HG02678 (cell line): ENCODE measurements around the gene ABCF2.

ENCODE experiments used
- ATAC-seq: cut with Tn5 transposase; IDR thresholded peaks from one replicate; pipeline ENCODE4 v1.9.1; 2021; ENCODE audit warnings: mild to moderate bottlenecking, moderate library complexity; ENCODE audit not compliant: unreplicated experiment

ABCF2 gene

GRCh38 chr7:151226875-151227782 lies at the start of gene ABCF2:
Gene ABCF2, minus strand, starts transcription at chr7:151227205. Its CDS starts 747 bp downstream, at chr7:151226458.
- peak; percentile 100 for ATAC-seq

DNA sequence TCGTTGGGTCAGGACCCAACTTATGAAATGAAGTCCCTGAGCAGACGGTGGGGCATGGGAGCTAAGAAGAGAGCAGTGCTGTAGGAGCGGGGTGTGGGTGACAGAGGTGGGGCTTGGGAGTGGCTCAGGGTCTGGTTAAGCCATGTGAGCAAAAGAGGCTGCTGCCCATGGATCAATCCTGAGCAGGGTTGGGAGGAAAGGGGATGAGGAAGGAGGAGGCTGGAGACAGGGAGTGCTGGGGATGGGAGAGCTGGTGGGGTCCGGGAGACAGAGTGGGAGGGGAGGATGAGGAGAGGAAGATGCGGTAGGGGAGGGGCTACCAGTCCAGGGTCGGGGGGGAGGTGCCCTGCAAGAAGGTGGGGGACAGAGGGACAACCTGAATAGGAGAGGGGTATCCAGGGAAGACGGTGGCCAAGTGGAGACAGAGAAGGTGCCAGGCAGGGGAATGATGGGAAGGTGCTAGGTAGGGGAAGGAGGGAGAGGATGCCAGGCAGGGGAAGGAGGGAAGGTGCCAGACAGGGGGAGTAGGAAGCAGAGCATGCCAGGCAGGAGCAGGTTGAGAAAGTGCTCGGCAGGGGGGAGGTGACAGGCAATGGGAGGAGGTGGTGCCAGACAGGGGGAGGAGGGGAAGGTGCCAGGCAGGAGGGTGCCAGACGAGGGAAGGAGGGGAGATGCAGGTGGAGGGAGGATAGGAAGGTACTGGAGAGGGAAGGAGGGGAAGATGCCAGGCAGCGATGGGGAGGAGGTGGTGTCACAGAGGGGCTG lies 49.0 kb upstream of the ABCF2 start:
- ATAC-seq: no peak

GRCh38 chr7:151274936-151275812 lies 48.2 kb upstream of the ABCF2 start:
- no peak for ATAC-seq

DNA sequence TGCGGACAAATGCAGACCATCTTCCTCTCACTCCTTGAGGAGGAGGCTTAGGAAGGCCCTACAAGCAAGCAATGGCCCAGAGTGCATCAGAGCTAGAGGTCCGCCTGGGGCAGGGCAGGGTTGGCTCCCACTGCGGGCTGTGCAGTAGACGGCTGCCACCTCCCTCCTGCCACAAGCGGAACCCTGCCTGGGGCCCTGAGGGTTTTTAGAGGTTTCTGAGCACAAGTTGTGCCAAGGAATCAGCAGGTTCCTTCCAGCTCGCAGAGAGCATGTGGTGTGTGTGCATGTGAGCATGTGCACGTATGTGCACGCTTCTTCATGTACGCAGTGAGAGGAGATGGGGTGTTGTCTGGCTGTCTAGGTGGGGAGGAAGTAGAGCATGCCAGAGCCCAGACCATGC lies 47.4 kb upstream of the ABCF2 start:
- ATAC-seq: no peak

GRCh38 chr7:151273651-151274390 lies 46.8 kb upstream of the ABCF2 start:
- ATAC-seq: no peak

DNA sequence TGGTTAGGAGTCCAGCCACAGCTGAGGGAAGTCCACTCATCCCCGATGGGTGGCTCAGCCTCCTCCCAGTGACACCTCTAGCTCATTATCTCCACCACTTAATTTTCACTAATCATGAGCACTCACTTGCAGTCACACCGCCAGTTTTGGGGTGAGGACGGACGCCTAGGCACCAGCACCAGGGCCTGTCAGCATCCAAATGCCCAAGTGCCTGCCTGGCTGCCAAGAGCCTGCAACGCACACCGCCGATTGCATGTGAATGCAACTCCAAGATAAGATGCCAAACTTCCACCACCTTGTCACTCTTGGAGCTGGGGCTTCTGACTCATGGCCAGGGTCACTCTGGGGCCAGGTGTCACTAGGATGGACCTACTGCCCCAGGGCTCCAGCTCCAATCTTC lies 45.9 kb upstream of the ABCF2 start:
- ATAC-seq: no peak

GRCh38 chr7:151272405-151272804 lies 45.4 kb upstream of the ABCF2 start:
- ATAC-seq: no peak

- ATAC-seq: no peak
Observed at GRCh38 chr7:151271699-151272355, 44.8 kb upstream of the ABCF2 start.

DNA sequence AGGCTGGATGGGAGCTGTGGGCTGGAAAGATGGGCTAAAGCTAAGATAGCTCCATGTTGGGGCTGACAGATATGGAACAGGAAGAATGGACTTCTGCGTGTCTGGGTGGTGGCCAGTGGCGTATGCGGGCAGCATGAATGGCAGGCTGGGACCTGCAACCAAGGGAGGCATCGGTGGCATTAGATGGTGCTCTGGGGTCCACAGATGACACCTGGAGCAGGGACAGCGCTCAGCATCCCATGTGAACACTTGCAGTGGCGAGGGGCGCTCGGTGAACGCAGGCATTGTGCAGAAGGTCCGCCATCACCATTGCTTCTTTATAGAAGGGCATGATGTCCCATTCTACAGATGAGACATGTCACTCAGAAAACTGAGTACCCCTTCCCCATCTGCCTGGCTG lies 42.5 kb upstream of the ABCF2 start:
- no peak for ATAC-seq

DNA sequence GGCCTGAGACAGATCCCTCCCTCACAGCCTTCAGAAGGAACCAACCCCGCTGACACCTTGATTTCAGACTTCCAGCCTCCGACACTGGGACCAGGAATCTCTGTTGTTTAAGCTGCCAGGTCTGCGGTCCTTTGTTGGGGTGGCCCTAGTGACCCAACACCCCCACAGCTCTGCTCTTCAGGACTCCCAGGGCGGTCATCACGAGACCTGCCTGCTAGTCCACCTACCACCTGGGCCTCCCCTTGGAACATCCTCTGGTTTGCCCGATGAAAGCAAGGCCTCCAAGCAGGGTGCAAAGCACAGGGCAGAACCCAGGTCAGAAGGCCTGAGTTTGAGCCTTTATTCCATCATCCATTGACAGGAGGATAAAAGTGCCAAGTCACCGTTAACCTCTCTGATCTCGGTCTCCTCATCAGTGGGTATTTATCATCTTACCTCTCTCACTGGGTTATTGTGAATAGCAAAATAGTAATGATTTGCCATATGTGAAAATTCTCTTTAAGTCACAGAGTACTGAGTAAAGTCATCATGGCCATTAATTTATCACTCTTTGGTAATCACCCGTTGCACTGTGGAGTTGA lies 38.4 kb upstream of the ABCF2 start:
- ATAC-seq: no peak

DNA sequence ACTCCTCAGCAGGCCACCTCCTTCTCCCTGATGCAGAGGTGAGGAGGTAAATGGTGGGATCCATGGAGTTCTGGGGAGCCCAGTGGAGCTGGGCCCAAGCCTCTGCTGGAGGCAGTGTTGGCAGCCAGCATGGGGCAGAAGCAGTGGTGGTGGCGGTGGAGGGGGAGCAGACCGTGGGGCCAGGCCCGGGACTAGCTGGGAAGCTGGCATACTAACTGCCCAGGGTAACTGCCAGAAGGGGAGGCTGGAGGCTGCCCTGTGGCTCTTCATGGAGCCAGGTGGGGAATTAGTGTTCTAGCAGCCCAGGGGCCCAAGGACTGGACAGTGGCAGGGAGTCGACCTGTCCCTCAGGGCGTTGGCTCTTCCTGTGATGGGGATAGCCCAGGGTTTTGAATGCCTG lies 37.6 kb upstream of the ABCF2 start:
- ATAC-seq: no peak

DNA sequence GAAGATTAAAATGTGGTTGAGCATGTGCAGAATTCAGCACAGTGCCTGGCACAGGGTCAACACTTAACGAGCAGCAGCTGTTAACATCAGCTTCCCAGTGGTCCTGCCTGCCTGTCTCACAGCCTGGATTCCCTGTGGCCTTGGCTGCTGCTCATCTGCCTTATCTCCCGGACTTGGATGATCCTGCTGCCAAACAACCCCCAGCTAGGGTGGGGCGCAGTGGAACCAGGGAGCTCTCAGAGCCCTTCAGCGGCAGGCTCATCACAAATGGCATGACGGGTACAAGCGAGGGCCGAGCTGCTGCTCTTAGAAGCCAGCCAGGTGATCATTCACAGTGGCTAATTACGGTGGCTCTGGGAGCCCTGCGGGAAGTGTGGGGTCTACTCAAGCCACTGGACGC lies 34.5 kb upstream of the ABCF2 start:
- ATAC-seq: no peak

- no peak for ATAC-seq
Observed at GRCh38 chr7:151260883-151261282, 33.9 kb upstream of the ABCF2 start.

DNA sequence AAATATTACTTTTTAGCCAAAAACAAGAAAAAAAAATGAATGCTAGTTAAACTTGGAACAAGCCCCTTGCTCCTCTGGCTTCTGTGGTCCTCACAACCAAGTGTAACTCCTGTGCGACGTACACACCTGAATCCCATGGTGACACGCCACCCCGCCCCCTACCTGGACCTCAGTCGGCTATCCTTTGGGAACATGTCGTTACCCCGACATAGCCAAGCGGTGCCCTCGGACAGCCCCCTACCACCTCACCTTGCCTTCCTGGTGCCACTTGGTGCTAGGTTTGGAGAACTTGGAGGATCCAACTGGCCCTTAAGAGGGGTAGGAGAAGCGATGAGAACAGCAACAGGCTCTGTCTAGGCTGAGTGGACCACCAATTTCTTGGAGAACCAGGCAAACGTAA lies 33.5 kb upstream of the ABCF2 start:
- no peak for ATAC-seq

DNA sequence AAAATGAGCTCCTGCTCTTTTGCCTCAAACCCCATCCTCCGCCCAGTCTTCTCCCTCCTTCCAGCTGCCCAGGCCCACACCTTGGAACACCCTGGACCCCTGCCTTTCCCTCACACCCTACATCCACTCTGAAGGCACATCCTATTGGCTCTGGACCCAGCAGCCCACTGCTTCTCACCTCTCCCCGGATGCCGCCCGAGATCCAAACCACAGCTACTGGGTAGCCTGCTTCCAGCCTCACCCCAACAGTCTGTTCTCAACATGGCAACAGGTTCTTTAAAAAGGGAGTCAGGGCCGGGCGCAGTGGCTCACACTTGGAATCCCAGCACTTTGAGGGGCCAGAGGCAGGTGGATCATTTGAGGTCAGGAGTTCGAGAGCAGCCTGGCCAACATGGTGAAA lies 31.0 kb upstream of the ABCF2 start:
- no peak for ATAC-seq

DNA sequence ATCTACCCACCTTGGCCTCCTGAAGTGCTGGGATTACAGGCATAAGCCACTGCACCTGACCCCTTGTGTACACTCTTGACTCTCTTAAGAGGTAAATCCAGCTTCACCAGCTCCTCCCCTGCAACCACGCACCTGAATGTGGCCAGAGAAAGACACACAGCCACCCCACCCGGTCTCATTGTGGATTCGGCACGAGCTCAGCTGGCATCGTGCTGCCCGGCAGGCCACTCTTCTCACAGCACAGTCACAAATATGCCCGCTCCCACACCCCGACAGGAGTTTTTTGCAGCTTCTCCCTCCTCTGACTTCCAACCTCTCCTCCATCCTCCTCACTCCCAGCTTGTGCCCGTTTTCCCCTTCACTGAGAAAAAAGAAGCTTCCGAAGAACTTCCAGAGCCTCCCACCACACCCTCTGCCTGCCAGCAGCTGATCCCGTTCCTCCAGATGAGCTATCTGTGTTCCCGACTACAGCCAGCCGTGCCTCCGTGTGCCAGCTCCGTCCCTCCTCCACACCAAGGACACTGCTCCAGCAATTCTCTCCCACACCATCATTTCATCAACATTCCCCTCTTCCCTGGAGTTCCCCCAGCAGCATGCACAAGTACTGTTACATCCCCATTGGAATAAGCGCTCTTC lies 29.5 kb upstream of the ABCF2 start:
- no peak for ATAC-seq

- ATAC-seq: no peak
Observed at GRCh38 chr7:151255390-151255789, 28.4 kb upstream of the ABCF2 start.

DNA sequence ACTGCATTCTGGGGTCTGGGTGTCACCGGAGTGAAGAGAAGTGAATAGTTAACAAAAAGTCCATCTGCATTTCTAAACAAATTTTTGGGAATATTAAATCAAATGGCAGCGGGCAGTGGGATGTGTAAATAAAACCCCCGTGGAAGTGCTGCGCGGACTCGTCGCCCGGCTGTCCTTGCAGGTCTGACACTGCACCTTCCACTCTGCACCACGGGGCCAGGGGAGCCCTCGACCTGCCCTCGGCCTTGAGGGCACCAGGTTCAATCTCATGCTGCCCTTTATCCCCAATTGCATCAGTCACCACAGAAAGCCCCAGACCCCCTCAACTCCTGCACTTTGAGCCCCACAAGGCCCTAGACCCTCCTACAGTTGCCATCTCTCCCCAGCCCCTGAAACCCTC lies 27.8 kb upstream of the ABCF2 start:
- ATAC-seq: no peak

DNA sequence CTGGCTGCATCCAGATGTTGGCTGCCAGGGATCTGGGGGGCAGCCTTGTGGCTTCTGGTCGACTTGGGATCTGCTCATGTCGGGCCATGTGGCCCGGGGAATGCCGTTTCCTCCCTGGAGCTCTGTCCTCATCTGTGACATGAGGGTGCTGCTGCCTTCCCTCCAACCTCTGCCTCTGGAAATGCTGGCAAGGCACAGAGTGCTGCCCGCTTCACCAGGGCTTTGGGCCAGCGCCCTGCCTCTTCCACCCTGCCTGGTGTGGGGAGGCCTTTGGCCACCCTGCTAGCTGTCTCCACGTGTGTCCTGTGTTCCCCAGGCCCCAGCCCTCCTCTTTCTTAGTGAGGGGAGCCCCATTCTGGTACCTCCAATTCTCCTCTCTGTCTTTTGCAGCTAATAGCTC lies 27.3 kb upstream of the ABCF2 start:
- ATAC-seq: no peak
